ENCODE measurements around the gene LRRN4.

LRRN4 gene

GRCh38 chr20:6030453-6031080 is 23.3 kb downstream of the LRRN4 start:
- no peak overlapping the region for H3K27ac ChIP-seq
- intact Hi-C loops (cut with DNase I; ENCODE audit: low total_unique reads), result no loop called here
- no peak for DNase-seq
- TF ChIP-seq CTCF (IDR thresholded peaks at IDR 0.05), result no peak
- H3K4me1 ChIP-seq, result peaks cover 0 to 27% (median 3%) of the 10 kb centered on the region in 4 donors
- no peaks in the 10 kb centered on the region for H3K27me3 ChIP-seq
- H3K9me3 ChIP-seq, result no peaks in the 10 kb centered on the region
- H3K4me3 ChIP-seq, result no peak overlapping the region
- peaks cover 23 to 38% (median 36%) of the 10 kb centered on the region in 3 donors for H3K36me3 ChIP-seq

GRCh38 chr20:6029538-6029937 is 24.3 kb downstream of the LRRN4 start:
- Histone ChIP-seq H3K4me3 (no peak overlapping the region), H3K4me1 (peaks cover 0 to 23% (median 3%) of the 10 kb centered on the region in 4 donors), H3K27ac (no peak overlapping the region), H3K36me3 (peaks cover 22 to 36% (median 36%) of the 10 kb centered on the region in 3 donors), H3K9me3 (no peaks in the 10 kb centered on the region), H3K27me3 (no peaks in the 10 kb centered on the region)
- intact Hi-C loops (cut with DNase I; ENCODE audit: low total_unique reads), result no loop called here
- no peak for DNase-seq
- no peak for TF ChIP-seq CTCF (IDR thresholded peaks at IDR 0.05)

DNA sequence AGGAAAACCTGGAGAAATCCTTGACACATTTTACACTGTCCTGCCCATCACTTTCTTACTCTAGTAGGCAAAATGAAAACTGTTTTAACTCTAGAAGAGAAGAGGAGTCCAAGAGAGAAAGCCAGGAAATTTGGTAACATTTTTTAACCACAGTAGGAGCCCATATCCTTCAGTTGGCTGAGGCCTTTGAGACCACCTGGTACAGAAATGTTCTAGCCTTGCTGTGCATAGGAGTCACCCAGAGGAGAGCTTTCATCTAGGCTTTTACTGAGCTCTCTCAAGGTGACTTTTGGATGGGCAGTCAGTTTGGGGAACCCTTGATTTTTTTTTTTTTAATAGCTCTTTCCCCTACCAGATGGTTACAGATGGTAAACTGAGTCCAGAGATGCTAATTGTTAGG is 25.0 kb downstream of the LRRN4 start:
- Histone ChIP-seq H3K4me3 (no peak overlapping the region), H3K9me3 (no peaks in the 10 kb centered on the region), H3K27ac (no peak overlapping the region), H3K4me1 (peaks cover 0 to 16% (median 3%) of the 10 kb centered on the region in 4 donors), H3K27me3 (no peaks in the 10 kb centered on the region), H3K36me3 (peaks cover 26 to 37% (median 36%) of the 10 kb centered on the region in 3 donors)
- intact Hi-C loops (cut with DNase I; ENCODE audit: low total_unique reads), result no loop called here
- no peak for TF ChIP-seq CTCF (IDR thresholded peaks at IDR 0.05)
- DNase-seq, result no peak

GRCh38 chr20:6026051-6026450 is 27.8 kb downstream of the LRRN4 start:
- no peaks in the 10 kb centered on the region for H3K9me3 ChIP-seq
- H3K27me3 ChIP-seq, result no peaks in the 10 kb centered on the region
- peaks cover 0 to 14% (median 3%) of the 10 kb centered on the region in 4 donors for H3K4me1 ChIP-seq
- no peak overlapping the region for H3K27ac ChIP-seq
- H3K4me3 ChIP-seq, result no peak overlapping the region
- DNase-seq, result no peak
- intact Hi-C loops (cut with DNase I; ENCODE audit: low total_unique reads), result no loop called here
- TF ChIP-seq CTCF (IDR thresholded peaks at IDR 0.05), result no peak
- H3K36me3 ChIP-seq, result peaks cover 24 to 37% (median 34%) of the 10 kb centered on the region in 3 donors

DNA sequence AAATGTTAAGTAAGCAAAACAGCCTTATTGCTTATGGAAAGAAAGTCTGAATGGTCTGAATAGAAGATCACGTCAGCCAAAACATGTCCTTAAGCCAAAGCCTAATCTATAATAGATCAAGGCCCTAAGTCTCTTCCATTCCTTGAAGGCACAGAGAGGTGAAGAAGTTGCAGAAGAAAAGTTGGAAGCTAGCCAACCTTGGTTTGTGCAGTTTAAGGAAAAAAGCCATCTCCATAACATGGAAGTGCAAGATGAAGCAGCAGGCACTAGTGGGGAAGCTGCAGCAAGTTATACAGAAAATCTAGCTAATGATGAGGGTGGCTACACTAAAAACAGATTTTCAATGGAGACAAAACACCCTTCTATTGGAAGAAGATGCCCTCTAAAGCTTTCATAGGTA is 29.1 kb downstream of the LRRN4 start:
- Histone ChIP-seq H3K4me3 (no peak overlapping the region), H3K4me1 (peaks cover 0 to 10% (median 3%) of the 10 kb centered on the region in 4 donors), H3K27me3 (no peaks in the 10 kb centered on the region), H3K36me3 (peaks cover 24 to 37% (median 34%) of the 10 kb centered on the region in 3 donors), H3K27ac (no peak overlapping the region), H3K9me3 (no peaks in the 10 kb centered on the region)
- intact Hi-C loops (cut with DNase I; ENCODE audit: low total_unique reads), result no loop called here
- TF ChIP-seq CTCF (IDR thresholded peaks at IDR 0.05), result no peak
- DNase-seq, result no peak
